ENCODE measurements around the gene IHH. TPM values are rescaled to one million over a fixed set of nuclear protein-coding genes. Genes with fewer than 3 reads are reported as not detected.

IHH gene
- total and polyA plus RNA-seq, 9 of the 15 experiments (the other 6 are each of a cell fraction or from before 2014, with no cell fraction given), result 0.07 TPM; not detected in 8

GRCh38 chr2:219082332-219082958 lies 21.7 kb upstream of the IHH start:
- Histone ChIP-seq H3K27me3 (ENCODE audit: control insufficient read depth in 2 of 2, insufficient read depth in 2 of 2, low read length in 2 of 2) (no peaks in the 10 kb centered on the region), H3K4me1 (replicated peaks in 1 of 2; ENCODE audit: control insufficient read depth in 2 of 2, insufficient read depth in 2 of 2, low read length in 2 of 2) (0 out of 5 replicates have a peak, but pooled peaks cover 0 to 2% of the 10 kb centered on the region in 2 experiments), H3K9me3 (replicated peaks; ENCODE audit: control insufficient read depth, insufficient read depth, low read depth, low read length) (no peaks in the 10 kb centered on the region), H3K36me3 (ENCODE audit: control insufficient read depth, insufficient read depth, low read length) (no peaks in the 10 kb centered on the region), H2AFZ (ENCODE audit: low read depth, low read length) (no peak overlapping the region), H4K20me1 (replicated peaks; ENCODE audit: control insufficient read depth, insufficient read depth, low read length) (no peaks in the 10 kb centered on the region; the same call in 1 of the 2 replicates), H3K27ac (ENCODE audit: extremely low read depth, low read depth, low read length) (no peak overlapping the region), H3K79me2 (ENCODE audit: control insufficient read depth, insufficient read depth, low read length) (no peaks in the 10 kb centered on the region), H3K9ac (ENCODE audit: insufficient read depth in 1 of 2, low read depth in 2 of 2, low read length in 2 of 2) (no peak overlapping the region), H3K4me2 (ENCODE audit: insufficient read depth, low read length) (no peak overlapping the region), H3K9me1 (ENCODE audit: control insufficient read depth, insufficient read depth, low read length) (peaks cover 2% of the 10 kb centered on the region), H3K4me3 (no peak overlapping the region)
- DNase-seq (ENCODE audit: extremely low read depth in 1 of 4, low spot score in 3 of 4) (no peak), ATAC-seq (no peak), FAIRE-seq (no peak)
- ChIA-PET CTCF (ENCODE audit: low intra/inter-chr PET ratio) (no interaction called here), POLR2A (no interaction called here)
- intact Hi-C loops (cut with micrococcal nuclease), result no loop called here
- BruUV-seq (replicated peaks), result no TSS peak
- WGBS (ENCODE audit: insufficient coverage, low coverage, missing lambda C conversion rate), result 25% methylated on average over 4 of the region's 5 CpGs
- no peak for TF ChIP-seq EHMT2 (IDR thresholded peaks at IDR 0.05)
- TF ChIP-seq USF2 (CRISPR knock-in tag; IDR thresholded peaks at IDR 0.05), result peak; percentile 33
- in situ Hi-C loops (cut with MboI), result no loop called here

DNA sequence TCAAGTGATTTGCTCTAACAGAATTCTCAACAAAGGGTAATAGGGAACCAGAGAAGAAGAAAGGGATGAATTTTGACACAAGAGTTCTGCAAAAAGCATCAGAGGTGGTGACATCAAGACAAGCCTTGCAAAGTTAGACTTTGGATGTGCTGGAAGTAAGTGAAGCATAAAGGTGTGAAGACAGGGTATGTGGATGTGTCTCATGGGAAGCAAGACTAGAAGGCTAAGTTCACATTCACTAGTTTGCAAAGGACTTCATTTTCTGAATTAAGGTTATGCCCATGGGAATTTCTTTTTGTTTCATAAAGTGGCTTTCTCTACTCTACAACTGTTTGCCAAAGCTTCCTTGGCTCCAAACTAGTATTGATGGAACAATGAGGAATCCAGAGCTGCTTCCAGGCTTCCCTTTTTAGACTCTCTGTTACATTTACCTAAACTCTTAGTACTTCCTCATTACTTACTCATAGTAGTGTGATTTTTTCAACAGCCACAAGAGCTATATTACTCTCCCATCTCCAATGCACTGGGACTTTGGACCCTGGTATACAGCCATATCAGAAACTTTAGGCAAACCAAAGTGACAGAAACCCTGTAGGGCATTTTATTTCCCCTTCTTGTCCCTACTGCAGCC lies 21.1 kb upstream of the IHH start:
- Histone ChIP-seq H4K20me1 (replicated peaks; ENCODE audit: control insufficient read depth, insufficient read depth, low read length) (no peaks in the 10 kb centered on the region; the same call in 1 of the 2 replicates), H3K4me2 (ENCODE audit: insufficient read depth, low read length) (no peak overlapping the region), H3K27me3 (ENCODE audit: control insufficient read depth in 2 of 2, insufficient read depth in 2 of 2, low read length in 2 of 2) (no peaks in the 10 kb centered on the region), H3K27ac (ENCODE audit: extremely low read depth, low read depth, low read length) (no peak overlapping the region), H3K4me1 (replicated peaks in 1 of 2; ENCODE audit: control insufficient read depth in 2 of 2, insufficient read depth in 2 of 2, low read length in 2 of 2) (0 out of 5 replicates have a peak, but pooled peaks cover 0 to 2% of the 10 kb centered on the region in 2 experiments), H3K9me1 (ENCODE audit: control insufficient read depth, insufficient read depth, low read length) (peaks cover 2% of the 10 kb centered on the region), H3K9ac (ENCODE audit: insufficient read depth in 1 of 2, low read depth in 2 of 2, low read length in 2 of 2) (no peak overlapping the region), H3K9me3 (replicated peaks; ENCODE audit: control insufficient read depth, insufficient read depth, low read depth, low read length) (no peaks in the 10 kb centered on the region), H3K79me2 (ENCODE audit: control insufficient read depth, insufficient read depth, low read length) (no peaks in the 10 kb centered on the region), H3K4me3 (no peak overlapping the region), H3K36me3 (ENCODE audit: control insufficient read depth, insufficient read depth, low read length) (peaks cover 1% of the 10 kb centered on the region; the same call in 1 of the 3 replicates), H2AFZ (ENCODE audit: low read depth, low read length) (no peak overlapping the region)
- in situ Hi-C loops (cut with MboI), result no loop called here
- POLR2A ChIA-PET, result interaction anchor here (0.7 kb wide), 1 partner anchor 9 kb away, joined by 3 read pairs; no protein-coding TSS in a partner anchor
- no peak for FAIRE-seq
- BruUV-seq (replicated peaks), result no TSS peak
- CTCF ChIA-PET (ENCODE audit: low intra/inter-chr PET ratio), result no interaction called here
- DNase-seq (ENCODE audit: extremely low read depth in 1 of 4, low spot score in 3 of 4), result no peak
- ATAC-seq, result no peak
- intact Hi-C loops (cut with micrococcal nuclease), result no loop called here
- TF ChIP-seq NEUROD1 (IDR thresholded peaks at IDR 0.05; ENCODE audit: borderline replicate concordance, low read depth, low read length, partially characterized antibody) (no peak), YY1 (IDR thresholded peaks at IDR 0.05; ENCODE audit: borderline replicate concordance in 1 of 3, control insufficient read depth in 1 of 3, extremely low read depth in 1 of 3, insufficient read depth in 3 of 3, insufficient read length in 1 of 3, insufficient replicate concordance in 2 of 3, low read depth in 1 of 3, low read length in 2 of 3) (no peak), SREBF2 (CRISPR knock-in tag; IDR thresholded peaks at IDR 0.05) (no peak), ASH1L (IDR thresholded peaks at IDR 0.05; ENCODE audit: borderline replicate concordance, low read depth, partially characterized antibody) (no peak), CBX8 (IDR thresholded peaks at IDR 0.05; ENCODE audit: borderline replicate concordance, extremely low read depth, low read depth, low read length, poor library complexity, severe bottlenecking) (no peak), KHSRP (IDR thresholded peaks at IDR 0.05) (no peak), CBFA2T3 (IDR thresholded peaks at IDR 0.05) (no peak), LARP7 (IDR thresholded peaks at IDR 0.05) (no peak), RBM15 (IDR thresholded peaks at IDR 0.05; ENCODE audit: insufficient read depth, low read length) (no peak)
- TF ChIP-seq, protein P1, sequence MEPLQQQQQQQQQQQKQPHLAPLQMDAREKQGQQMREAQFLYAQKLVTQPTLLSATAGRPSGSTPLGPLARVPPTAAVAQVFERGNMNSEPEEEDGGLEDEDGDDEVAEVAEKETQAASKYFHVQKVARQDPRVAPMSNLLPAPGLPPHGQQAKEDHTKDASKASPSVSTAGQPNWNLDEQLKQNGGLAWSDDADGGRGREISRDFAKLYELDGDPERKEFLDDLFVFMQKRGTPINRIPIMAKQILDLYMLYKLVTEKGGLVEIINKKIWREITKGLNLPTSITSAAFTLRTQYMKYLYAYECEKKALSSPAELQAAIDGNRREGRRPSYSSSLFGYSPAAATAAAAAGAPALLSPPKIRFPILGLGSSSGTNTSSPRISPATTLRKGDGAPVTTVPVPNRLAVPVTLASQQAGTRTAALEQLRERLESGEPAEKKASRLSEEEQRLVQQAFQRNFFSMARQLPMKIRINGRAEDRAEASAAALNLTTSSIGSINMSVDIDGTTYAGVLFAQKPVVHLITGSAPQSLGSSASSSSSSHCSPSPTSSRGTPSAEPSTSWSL (CRISPR knock-in tag; IDR thresholded peaks at IDR 0.05; ENCODE audit: borderline replicate concordance), result no peak
